Breast epithelium (tissue), 4 donors: ENCODE data around the gene FBL. TPM values are rescaled to one million over a fixed set of nuclear protein-coding genes. Genes with fewer than 3 reads are reported as not detected.
"Not testable (repeated sequence)": the region's sequence is repeated elsewhere in the genome, so short reads cannot be mapped to it uniquely, and the experiment has no call there.

Experiments used
- DNase-seq, 2 donors: peaks; one replicate each; pipeline ENCODE4 v3.0.0-alpha.2; 2019; ENCODE audit warnings: low spot score in 2 of 2
- H3K27ac ChIP-seq, 2 donors: fragments of 200-600 bp; sonication (generic) in 1 of 2; one replicate each; pipeline ENCODE4 v1.5.1; 2016 to 2019; ENCODE audit warnings: mild to moderate bottlenecking in 1 of 2
- H3K27me3 ChIP-seq, 2 donors: fragments of 200-600 bp; sonication (generic) in 1 of 2; one replicate each; pipeline versions ENCODE4 v1.5.1 to v1.6.0; 2017 to 2019; ENCODE audit warnings: control low read depth in 1 of 2, mild to moderate bottlenecking in 1 of 2
- H3K36me3 ChIP-seq: fragments of 200-600 bp; one replicate; pipeline ENCODE4 v1.5.1; 2019
- H3K4me1 ChIP-seq, 2 donors: fragments of 200-600 bp; sonication (generic); one replicate each; pipeline ENCODE4 v1.5.1; 2016 to 2019; ENCODE audit warnings: control low read depth in 1 of 2
- H3K4me3 ChIP-seq, 3 donors: fragments of 200-600 bp; sonication (generic); 1 replicate in 2 of 3; 2 replicates in 1 of 3; pipeline ENCODE4 v1.5.1; 2016 to 2019; ENCODE audit warnings: mild to moderate bottlenecking in 3 of 3, moderate library complexity in 2 of 3
- H3K9me3 ChIP-seq, 2 donors: fragments of 200-600 bp; sonication (generic) in 1 of 2; one replicate each; pipeline ENCODE4 v1.5.1; 2016 to 2019; ENCODE audit warnings: control low read depth in 1 of 2
- POLR2A ChIP-seq: fragments of 450-650 bp; IDR thresholded peaks from one replicate; pipeline ENCODE4 v1.6.1; 2016; ENCODE audit warnings: antibody characterized with exemption, mild to moderate bottlenecking, moderate library complexity
- POLR2AphosphoS5 ChIP-seq, 3 donors: sonication (generic); formaldehyde crosslinking; IDR thresholded peaks; one replicate each; pipeline ENCODE4 v1.6.1; 2017; ENCODE audit warnings: antibody characterized with exemption in 3 of 3
- intact Hi-C: fragments of 100-400 bp; cut with DNase I; formaldehyde crosslinking; loops from one replicate; pipeline ENCODE4 v1.15.1; 2023; ENCODE audit warnings: low total_unique reads
- total RNA-seq, 3 donors: library from RNA; depleted of rRNA; stranded (reverse); fragments of >200 nt; gene quantifications; one replicate each; pipeline ENCODE4 v1.1.0, GENCODE V29; 2016
- TF ChIP-seq, protein P1 (sequence below), 3 donors: fragments of 450-650 bp; IDR thresholded peaks; one replicate each; pipeline ENCODE4 v1.5.1; 2016 to 2017; ENCODE audit warnings: antibody characterized with exemption in 3 of 3, mild to moderate bottlenecking in 3 of 3, moderate library complexity in 3 of 3

The FBL gene
- total RNA-seq, 3 donors from 2014 or later = 111 to 217 (median 145) TPM

DNA sequence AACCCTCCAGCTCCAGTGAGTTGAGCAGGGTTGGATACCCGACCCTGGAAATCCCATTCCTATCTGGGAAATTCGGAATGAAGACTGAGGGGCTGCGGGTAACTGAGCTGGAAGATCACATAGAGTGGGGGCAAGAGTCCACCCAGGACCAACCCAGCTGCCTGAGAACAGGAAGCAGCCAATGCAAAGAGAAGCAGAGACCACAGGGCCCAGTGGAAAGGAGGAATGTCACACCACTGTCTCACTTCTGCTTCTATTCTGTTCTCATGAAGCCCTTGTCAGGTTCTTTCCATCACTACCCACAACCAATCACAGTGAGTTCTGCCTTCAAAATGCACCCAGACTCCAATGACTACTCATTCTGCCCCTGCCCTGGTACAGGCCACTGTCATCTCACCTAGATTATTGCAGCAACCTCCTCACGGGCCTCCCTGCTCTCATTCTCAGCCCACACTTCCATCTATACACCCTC lies 27.5 kb downstream of the FBL start:
- TF ChIP-seq, protein P1, sequence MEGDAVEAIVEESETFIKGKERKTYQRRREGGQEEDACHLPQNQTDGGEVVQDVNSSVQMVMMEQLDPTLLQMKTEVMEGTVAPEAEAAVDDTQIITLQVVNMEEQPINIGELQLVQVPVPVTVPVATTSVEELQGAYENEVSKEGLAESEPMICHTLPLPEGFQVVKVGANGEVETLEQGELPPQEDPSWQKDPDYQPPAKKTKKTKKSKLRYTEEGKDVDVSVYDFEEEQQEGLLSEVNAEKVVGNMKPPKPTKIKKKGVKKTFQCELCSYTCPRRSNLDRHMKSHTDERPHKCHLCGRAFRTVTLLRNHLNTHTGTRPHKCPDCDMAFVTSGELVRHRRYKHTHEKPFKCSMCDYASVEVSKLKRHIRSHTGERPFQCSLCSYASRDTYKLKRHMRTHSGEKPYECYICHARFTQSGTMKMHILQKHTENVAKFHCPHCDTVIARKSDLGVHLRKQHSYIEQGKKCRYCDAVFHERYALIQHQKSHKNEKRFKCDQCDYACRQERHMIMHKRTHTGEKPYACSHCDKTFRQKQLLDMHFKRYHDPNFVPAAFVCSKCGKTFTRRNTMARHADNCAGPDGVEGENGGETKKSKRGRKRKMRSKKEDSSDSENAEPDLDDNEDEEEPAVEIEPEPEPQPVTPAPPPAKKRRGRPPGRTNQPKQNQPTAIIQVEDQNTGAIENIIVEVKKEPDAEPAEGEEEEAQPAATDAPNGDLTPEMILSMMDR (IDR thresholded peaks at IDR 0.05) = no peak
- TF ChIP-seq POLR2A = no peak
- TF ChIP-seq POLR2AphosphoS5 (IDR thresholded peaks at IDR 0.05) = no peak
- no peak overlapping the region for H3K27ac ChIP-seq
- intact Hi-C loops = no loop called here
- H3K36me3 ChIP-seq = no peaks in the 10 kb centered on the region
- H3K4me1 ChIP-seq = no peaks in the 10 kb centered on the region
- DNase-seq = no peak
- no peaks in the 10 kb centered on the region for H3K27me3 ChIP-seq
- no peak overlapping the region for H3K4me3 ChIP-seq
- no peaks in the 10 kb centered on the region for H3K9me3 ChIP-seq

GRCh38 chr19:39817888-39818561 lies 28.2 kb downstream of the FBL start:
- Histone ChIP-seq H3K4me3 (no peak overlapping the region), H3K36me3 (no peaks in the 10 kb centered on the region), H3K4me1 (no peaks in the 10 kb centered on the region), H3K27me3 (no peaks in the 10 kb centered on the region), H3K9me3 (no peaks in the 10 kb centered on the region), H3K27ac (no peak overlapping the region)
- intact Hi-C loops = no loop called here
- DNase-seq = no peak
- TF ChIP-seq POLR2A (no peak), POLR2AphosphoS5 (IDR thresholded peaks at IDR 0.05) (no peak)
- TF ChIP-seq, protein P1 (IDR thresholded peaks at IDR 0.05) = no peak

GRCh38 chr19:39816287-39817048 lies 29.7 kb downstream of the FBL start:
- H3K9me3 ChIP-seq = no peaks in the 10 kb centered on the region
- no peaks in the 10 kb centered on the region for H3K27me3 ChIP-seq
- no peaks in the 10 kb centered on the region for H3K4me1 ChIP-seq
- H3K36me3 ChIP-seq = no peaks in the 10 kb centered on the region
- no peak overlapping the region for H3K27ac ChIP-seq
- DNase-seq = no peak
- H3K4me3 ChIP-seq = no peak overlapping the region
- intact Hi-C loops = no loop called here
- TF ChIP-seq, protein P1 (IDR thresholded peaks at IDR 0.05) = no peak
- TF ChIP-seq POLR2AphosphoS5 (IDR thresholded peaks at IDR 0.05) = no peak
- TF ChIP-seq POLR2A = no peak

DNA sequence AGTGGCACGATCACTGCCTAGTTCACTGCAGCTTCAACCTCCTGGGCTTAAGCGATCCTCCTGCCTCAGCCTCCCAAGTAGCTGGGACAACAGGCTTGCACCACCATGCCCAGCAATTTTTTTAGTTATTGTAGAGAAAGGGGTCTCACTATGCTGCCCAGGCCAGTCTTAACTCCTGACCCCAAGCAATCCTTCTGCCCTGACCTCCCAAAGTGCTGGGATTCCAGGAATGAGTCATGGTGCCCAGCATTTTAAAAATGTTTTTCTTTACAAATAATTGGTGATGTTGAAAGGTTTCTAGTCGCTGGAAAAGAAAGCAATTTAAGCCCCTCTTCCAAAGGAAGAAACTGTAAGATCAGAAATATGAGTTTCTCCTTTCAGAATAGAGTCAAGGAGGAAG lies 31.6 kb downstream of the FBL start:
- Histone ChIP-seq H3K4me3 (no peak overlapping the region), H3K27ac (no peak overlapping the region), H3K9me3 (no peaks in the 10 kb centered on the region), H3K27me3 (no peaks in the 10 kb centered on the region), H3K36me3 (no peaks in the 10 kb centered on the region), H3K4me1 (no peaks in the 10 kb centered on the region)
- intact Hi-C loops = loop anchor here (5.0 kb wide), 1 partner anchor 1303 kb away; no protein-coding TSS in a partner anchor
- DNase-seq = no peak
- TF ChIP-seq, protein P1 (IDR thresholded peaks at IDR 0.05) = no peak
- TF ChIP-seq POLR2AphosphoS5 (IDR thresholded peaks at IDR 0.05) (no peak), POLR2A (no peak)

DNA sequence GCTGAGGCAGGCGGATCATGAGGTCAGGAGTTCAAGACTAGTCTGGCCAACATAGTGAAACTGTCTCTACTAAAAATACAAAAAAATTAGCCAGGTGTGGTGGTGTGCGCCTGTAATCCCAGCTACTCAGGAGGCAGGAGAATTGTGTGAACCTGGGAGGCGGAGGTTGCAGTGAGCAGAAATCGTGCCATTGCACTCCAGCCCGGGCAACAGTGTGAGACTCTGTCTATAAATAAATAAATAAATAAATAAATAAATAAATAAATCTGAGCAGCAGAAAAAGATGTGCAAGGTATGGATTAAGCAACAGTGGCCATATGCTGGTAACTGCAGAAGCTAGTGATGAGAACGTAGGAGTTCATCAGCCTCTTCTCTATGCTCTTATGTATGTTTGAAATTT lies 32.1 kb downstream of the FBL start:
- intact Hi-C loops = loop anchor here (5.0 kb wide), 1 partner anchor 1303 kb away; no protein-coding TSS in a partner anchor
- not testable (repeated sequence) for DNase-seq, H3K4me3 ChIP-seq, H3K9me3 ChIP-seq, H3K4me1 ChIP-seq, H3K27ac ChIP-seq, H3K27me3 ChIP-seq, H3K36me3 ChIP-seq
